Right atrium auricular region (tissue), 2 donors: ENCODE results near the gene ZFAND3. TPM values are rescaled to one million over a fixed set of nuclear protein-coding genes. Genes with fewer than 3 reads are reported as not detected.
A peak's percentile ranks its signal among the peaks of the same experiment; 100 is the strongest.

Experiments used
- DNase-seq: peaks from one replicate; pipeline ENCODE4 v3.0.0-alpha.2; 2019; ENCODE audit warnings: low spot score
- H3K27ac ChIP-seq, 2 donors: fragments of 200-600 bp; sonication (generic); 1 replicate in 1 of 2; 2 replicates in 1 of 2; pipeline ENCODE4 v1.5.1; 2016 to 2019
- H3K27me3 ChIP-seq, 2 donors: fragments of 200-600 bp; sonication (generic); one replicate each; pipeline versions ENCODE4 v1.5.1 to v1.6.0; 2017 to 2019
- H3K36me3 ChIP-seq: fragments of 200-600 bp; sonication (generic); one replicate; pipeline ENCODE4 v1.5.1; 2016
- H3K4me1 ChIP-seq, 2 donors: fragments of 200-600 bp; sonication (generic); one replicate each; pipeline versions ENCODE4 v1.5.1 to v1.6.0; 2017 to 2019
- H3K4me3 ChIP-seq, 2 donors: fragments of 200-600 bp; sonication (generic); 1 replicate in 1 of 2; 2 replicates in 1 of 2; pipeline ENCODE4 v1.5.1; 2017 to 2019; ENCODE audit warnings: mild to moderate bottlenecking in 1 of 2, moderate library complexity in 1 of 2
- H3K9me3 ChIP-seq, 2 donors: fragments of 200-600 bp; sonication (generic); one replicate each; pipeline ENCODE4 v1.5.1; 2019
- total RNA-seq, 2 donors: library from RNA; depleted of rRNA; stranded (reverse); fragments of >200 nt; gene quantifications; one replicate each; pipeline ENCODE4 v1.1.0, GENCODE V29; 2016
- TF ChIP-seq, protein P1 (sequence below), 2 donors: fragments of 200-600 bp; sonication (generic); IDR thresholded peaks; one replicate each; pipeline ENCODE4 v1.5.1; 2019; ENCODE audit warnings: antibody characterized with exemption in 2 of 2

ZFAND3 gene
- total RNA-seq, 2 donors from 2014 or later: 36.7 to 40.0 TPM

DNA sequence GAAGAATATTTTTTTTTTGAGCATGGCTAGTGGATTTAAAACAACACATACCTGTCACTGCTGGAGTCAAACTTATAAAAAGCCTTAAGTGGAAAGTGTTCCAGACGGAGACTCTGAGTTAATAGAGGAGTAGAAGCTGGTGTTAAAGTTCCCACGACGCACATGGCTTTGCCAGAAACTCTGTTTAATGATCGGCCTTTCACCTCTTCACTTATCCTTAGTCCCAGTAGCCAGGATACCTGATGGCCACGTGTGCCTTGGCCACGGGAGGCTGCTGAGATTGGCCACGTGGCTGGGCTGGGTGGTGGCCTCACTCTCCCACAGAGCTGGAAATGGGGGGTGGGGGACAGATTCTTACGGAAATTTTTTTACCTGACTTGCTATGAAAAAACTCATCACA, 333.1 kb downstream of the ZFAND3 start:
- TF ChIP-seq, protein P1, sequence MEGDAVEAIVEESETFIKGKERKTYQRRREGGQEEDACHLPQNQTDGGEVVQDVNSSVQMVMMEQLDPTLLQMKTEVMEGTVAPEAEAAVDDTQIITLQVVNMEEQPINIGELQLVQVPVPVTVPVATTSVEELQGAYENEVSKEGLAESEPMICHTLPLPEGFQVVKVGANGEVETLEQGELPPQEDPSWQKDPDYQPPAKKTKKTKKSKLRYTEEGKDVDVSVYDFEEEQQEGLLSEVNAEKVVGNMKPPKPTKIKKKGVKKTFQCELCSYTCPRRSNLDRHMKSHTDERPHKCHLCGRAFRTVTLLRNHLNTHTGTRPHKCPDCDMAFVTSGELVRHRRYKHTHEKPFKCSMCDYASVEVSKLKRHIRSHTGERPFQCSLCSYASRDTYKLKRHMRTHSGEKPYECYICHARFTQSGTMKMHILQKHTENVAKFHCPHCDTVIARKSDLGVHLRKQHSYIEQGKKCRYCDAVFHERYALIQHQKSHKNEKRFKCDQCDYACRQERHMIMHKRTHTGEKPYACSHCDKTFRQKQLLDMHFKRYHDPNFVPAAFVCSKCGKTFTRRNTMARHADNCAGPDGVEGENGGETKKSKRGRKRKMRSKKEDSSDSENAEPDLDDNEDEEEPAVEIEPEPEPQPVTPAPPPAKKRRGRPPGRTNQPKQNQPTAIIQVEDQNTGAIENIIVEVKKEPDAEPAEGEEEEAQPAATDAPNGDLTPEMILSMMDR (IDR thresholded peaks at IDR 0.05): no peak
- no peaks in the 10 kb centered on the region for H3K9me3 ChIP-seq
- peaks cover 6% of the 10 kb centered on the region for H3K36me3 ChIP-seq
- H3K27me3 ChIP-seq: no peaks in the 10 kb centered on the region
- no peak overlapping the region for H3K4me3 ChIP-seq
- peaks cover 0 to 22% of the 10 kb centered on the region in 2 donors for H3K4me1 ChIP-seq
- H3K27ac ChIP-seq: no peak overlapping the region
- DNase-seq: no peak

DNA sequence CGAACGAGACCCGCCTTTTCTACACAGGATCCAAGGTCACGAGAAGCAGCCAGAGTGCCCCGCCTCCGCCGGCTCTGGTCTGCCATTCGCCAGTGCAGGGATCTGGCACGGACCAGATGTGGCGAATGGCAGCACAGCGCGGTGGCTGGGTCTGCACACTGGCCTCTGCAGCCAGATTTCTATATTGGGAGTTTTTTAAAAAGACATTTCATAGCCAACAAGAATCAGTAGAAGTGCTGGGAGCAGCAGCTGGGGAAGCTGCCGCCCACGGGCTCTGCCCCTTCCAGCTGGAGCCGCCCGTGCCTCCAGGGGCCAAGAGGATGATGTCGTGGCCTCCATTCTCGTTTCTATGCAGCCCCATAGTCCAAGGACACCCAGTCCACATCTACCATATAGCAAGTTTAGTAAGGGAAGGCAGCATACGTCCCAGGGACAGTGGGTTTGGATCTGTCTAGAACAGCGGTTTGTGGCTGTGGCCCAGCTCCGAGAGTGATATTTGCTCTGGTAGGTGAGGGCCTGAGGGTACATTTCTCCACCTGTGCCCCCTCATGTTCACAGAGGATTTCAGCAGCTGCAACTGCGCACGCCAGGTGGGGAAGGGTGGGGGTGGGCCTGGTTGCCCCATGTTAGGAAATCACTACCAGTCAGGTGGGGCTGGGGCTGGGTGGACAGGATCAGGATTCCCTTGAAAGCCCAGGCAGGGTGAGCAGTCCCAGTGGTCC, 333.7 kb downstream of the ZFAND3 start:
- Histone ChIP-seq H3K9me3 (no peaks in the 10 kb centered on the region), H3K4me3 (no peak overlapping the region), H3K4me1 (peaks cover 0 to 22% of the 10 kb centered on the region in 2 donors), H3K27ac (no peak overlapping the region), H3K27me3 (no peaks in the 10 kb centered on the region), H3K36me3 (peaks cover 6% of the 10 kb centered on the region)
- no peak for DNase-seq
- TF ChIP-seq, protein P1 (IDR thresholded peaks at IDR 0.05): no peak

DNA sequence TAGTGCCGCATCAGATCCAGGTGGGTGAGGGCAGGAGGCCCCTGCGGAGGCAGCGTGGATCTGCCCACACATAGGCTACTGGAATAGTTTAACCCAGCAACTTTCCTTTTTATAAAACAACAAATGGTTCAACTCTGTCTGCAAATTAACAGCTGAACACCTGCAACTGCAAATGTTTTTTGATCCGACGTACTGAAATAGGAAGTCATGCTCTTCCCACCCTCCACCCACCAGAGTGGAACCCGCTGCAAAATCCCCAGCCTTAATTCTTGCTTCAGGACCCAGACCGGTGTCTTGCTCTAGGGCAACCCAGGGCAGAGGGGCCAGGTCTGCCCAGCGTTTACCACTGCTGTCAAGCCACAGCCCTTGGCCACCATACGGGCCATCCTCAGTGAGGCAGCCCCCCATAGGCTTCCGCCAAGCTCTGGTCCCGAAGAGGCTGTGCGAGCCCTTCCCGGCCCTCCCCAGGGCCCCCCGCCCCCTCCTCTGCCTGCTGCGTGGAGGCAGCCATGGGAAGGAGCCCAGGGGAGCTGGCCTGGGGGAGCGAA, 334.3 kb downstream of the ZFAND3 start:
- H3K9me3 ChIP-seq: no peaks in the 10 kb centered on the region
- peaks cover 0 to 18% of the 10 kb centered on the region in 2 donors for H3K4me1 ChIP-seq
- TF ChIP-seq, protein P1 (IDR thresholded peaks at IDR 0.05): no peak
- H3K36me3 ChIP-seq: peaks cover 6% of the 10 kb centered on the region
- H3K27me3 ChIP-seq: no peaks in the 10 kb centered on the region
- no peak overlapping the region for H3K27ac ChIP-seq
- H3K4me3 ChIP-seq: no peak overlapping the region
- no peak for DNase-seq

DNA sequence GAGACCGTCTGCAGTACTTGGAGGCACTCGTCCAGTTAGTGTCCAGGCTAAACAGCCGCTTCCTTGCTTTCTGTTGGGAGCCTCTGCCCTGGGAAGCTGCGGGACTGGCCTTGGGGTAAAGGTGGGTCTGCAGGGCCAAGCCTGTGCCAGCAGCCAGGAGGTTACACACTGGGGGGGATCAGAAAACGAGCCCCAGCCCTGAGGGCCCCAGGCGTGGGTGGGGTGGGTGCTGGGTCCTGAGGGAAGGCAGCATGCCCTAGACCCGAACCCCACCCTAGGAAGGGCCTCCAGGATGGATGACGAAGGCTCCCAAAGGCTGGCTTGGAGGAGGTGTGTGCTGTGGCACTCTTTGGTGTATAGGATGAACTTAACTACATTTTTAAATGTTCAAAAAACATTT, 335.2 kb downstream of the ZFAND3 start:
- TF ChIP-seq, protein P1 (IDR thresholded peaks at IDR 0.05): no peak
- Histone ChIP-seq H3K9me3 (no peaks in the 10 kb centered on the region), H3K36me3 (peaks cover 6% of the 10 kb centered on the region), H3K4me3 (no peak overlapping the region), H3K4me1 (peaks cover 0 to 13% of the 10 kb centered on the region in 2 donors), H3K27me3 (no peaks in the 10 kb centered on the region), H3K27ac (peak overlapping the region in 1 of 2 donors; percentile 18)
- DNase-seq: no peak

DNA sequence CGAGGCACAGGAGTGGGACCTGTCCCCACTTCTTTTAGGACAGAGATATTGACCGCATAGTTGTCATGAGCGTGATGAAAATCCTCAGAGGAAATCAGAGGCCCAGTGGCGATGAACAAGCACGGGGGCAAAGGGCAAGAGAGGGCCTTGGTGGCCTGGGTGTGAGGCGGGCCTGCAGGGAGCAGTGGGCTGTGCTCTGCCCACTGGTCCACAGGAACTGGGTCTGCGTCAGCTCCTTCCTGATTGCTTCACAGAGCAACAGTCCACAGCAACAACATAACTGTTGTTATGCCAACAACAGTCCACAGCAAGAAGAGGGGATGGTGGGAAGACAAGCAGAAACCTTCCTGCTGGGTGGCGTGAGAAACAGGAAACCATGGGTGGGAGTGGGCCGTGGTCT, 335.6 kb downstream of the ZFAND3 start:
- TF ChIP-seq, protein P1 (IDR thresholded peaks at IDR 0.05): no peak
- Histone ChIP-seq H3K4me3 (no peak overlapping the region), H3K4me1 (peaks cover 0 to 11% of the 10 kb centered on the region in 2 donors), H3K9me3 (no peaks in the 10 kb centered on the region), H3K36me3 (peaks cover 6% of the 10 kb centered on the region), H3K27ac (peak overlapping the region in 1 of 2 donors; percentile 18), H3K27me3 (no peaks in the 10 kb centered on the region)
- DNase-seq: no peak
